Keratinocyte (primary cell): ENCODE measurements around the gene ZNF530. TPM values are rescaled to one million over a fixed set of nuclear protein-coding genes. Genes with fewer than 3 reads are reported as not detected.

Experiments used
- DNase-seq: peaks from one replicate; pipeline ENCODE4 v3.0.0-alpha.2; 2011; ENCODE audit warnings: low read depth, missing footprints, low spot score
- FAIRE-seq: peaks from 2 replicates; lab custom pipeline; 2011; peaks lifted over from hg19 to GRCh38; lab: Jason Lieb, UNC
- H2AFZ ChIP-seq: 2 replicates; pipeline ENCODE4 v1.6.0; 2012; ENCODE audit warnings: low read length, control low read depth, inconsistent platforms; ENCODE audit not compliant: control insufficient read depth
- H3K27ac ChIP-seq: 2 replicates; pipeline ENCODE4 v1.5.1; 2011; ENCODE audit warnings: low read length; ENCODE audit not compliant: control insufficient read depth, insufficient read depth
- H3K27me3 ChIP-seq: 3 replicates; pipeline ENCODE4 v1.6.0; 2011; ENCODE audit warnings: low read length; ENCODE audit not compliant: control insufficient read depth, insufficient read depth; ENCODE audit errors: extremely low read depth
- H3K36me3 ChIP-seq, 2 experiments: 2 replicates in 1 of 2; 3 replicates in 1 of 2; pipeline ENCODE4 v1.5.1; 2011; ENCODE audit warnings: low read length in 2 of 2, mild to moderate bottlenecking in 1 of 2; ENCODE audit not compliant: control insufficient read depth in 2 of 2, insufficient read depth in 2 of 2; ENCODE audit errors: extremely low read depth in 1 of 2
- H3K4me1 ChIP-seq: 3 replicates; pipeline ENCODE4 v1.5.1; 2011; ENCODE audit warnings: low read length; ENCODE audit not compliant: control insufficient read depth, insufficient read depth; ENCODE audit errors: extremely low read depth
- H3K4me2 ChIP-seq: 3 replicates; pipeline ENCODE4 v1.6.0; 2011; ENCODE audit warnings: low read depth, low read length; ENCODE audit not compliant: control insufficient read depth, insufficient read depth; ENCODE audit errors: extremely low read depth
- H3K4me3 ChIP-seq, 3 experiments: fragments of 200-600 bp in 1 of 3; sonication (generic) in 1 of 3; 2 replicates in 2 of 3; 3 replicates in 1 of 3; pipeline ENCODE4 v1.5.1; 2011 to 2016; ENCODE audit warnings: low read length in 3 of 3, mild to moderate bottlenecking in 3 of 3, control low read depth in 2 of 3, inconsistent platforms in 1 of 3, low read depth in 1 of 3, mixed read lengths in 1 of 3, mixed run types in 1 of 3, moderate library complexity in 1 of 3; ENCODE audit not compliant: control insufficient read depth in 2 of 3, insufficient read depth in 2 of 3; ENCODE audit errors: extremely low read depth in 1 of 3
- H3K79me2 ChIP-seq: 2 replicates; pipeline ENCODE4 v1.6.0; 2012; ENCODE audit warnings: low read length; ENCODE audit not compliant: control insufficient read depth, insufficient read depth
- H3K9ac ChIP-seq: 3 replicates; pipeline ENCODE4 v1.6.0; 2011; ENCODE audit warnings: low read length; ENCODE audit not compliant: control insufficient read depth, insufficient read depth; ENCODE audit errors: extremely low read depth
- H3K9me1 ChIP-seq: 3 replicates; pipeline ENCODE4 v1.6.0; 2011; ENCODE audit warnings: low read length; ENCODE audit not compliant: control insufficient read depth, insufficient read depth; ENCODE audit errors: extremely low read depth
- H3K9me3 ChIP-seq: 2 replicates; pipeline ENCODE4 v1.5.1; 2012; ENCODE audit warnings: low read depth, low read length; ENCODE audit not compliant: control insufficient read depth
- H4K20me1 ChIP-seq: 3 replicates; pipeline ENCODE4 v1.6.0; 2011; ENCODE audit warnings: low read length; ENCODE audit not compliant: control insufficient read depth, insufficient read depth; ENCODE audit errors: extremely low read depth
- CTCF ChIP-seq, 3 experiments: IDR thresholded peaks in 1 of 3; conservative IDR thresholded peaks in 1 of 3; optimal IDR thresholded peaks in 1 of 3; 2 replicates in 2 of 3; 3 replicates in 1 of 3; pipeline versions ENCODE3 to v1.5.1; 2011; ENCODE audit warnings: low read length in 3 of 3, mild to moderate bottlenecking in 3 of 3, moderate library complexity in 2 of 3, control low read depth in 1 of 3, inconsistent platforms in 1 of 3; ENCODE audit not compliant: insufficient read depth in 2 of 3; ENCODE audit errors: extremely low read depth in 1 of 3
- EZH2 ChIP-seq: IDR thresholded peaks from one replicate; pipeline ENCODE4 v1.6.1; 2012; ENCODE audit warnings: inconsistent platforms, mild to moderate bottlenecking, low read length, moderate library complexity
- dilution Hi-C: fragments of 300-500 bp; cut with MboI; formaldehyde crosslinking; loops from one replicate; pipeline ENCODE4 v1.7.0; 2020; ENCODE audit warnings: low sequenced_read_pairs; ENCODE audit not compliant: extremely low pct_ligation_motif_present
- polyA plus RNA-seq, 5 experiments: library from polyadenylated mRNA; depleted of rRNA in 3 of 5; stranded (reverse) in 3 of 5; stranded (forward) in 1 of 5; unstranded in 1 of 5; fragments of >200 nt; gene quantifications; 1 replicate in 1 of 5; 2 replicates in 3 of 5; 3 replicates in 1 of 5; pipeline versions ENCODE4 v1.2.1 to v1.2.3, GENCODE V29; 2011 to 2012; ENCODE audit warnings: missing spikeins in 2 of 5, low read depth in 1 of 5, low replicate concordance in 1 of 5

The ZNF530 gene
- polyA plus RNA-seq, 1 donor (not counting 4 experiments of a cell fraction or from before 2014, with no cell fraction given) = 4.2 TPM

- no peak overlapping the region for H3K4me3 ChIP-seq
- H3K27ac ChIP-seq = no peak overlapping the region
- H3K9me3 ChIP-seq = peaks cover 28% of the 10 kb centered on the region
- dilution Hi-C loops = no loop called here
- no peaks in the 10 kb centered on the region for H3K79me2 ChIP-seq
- no peak overlapping the region for H2AFZ ChIP-seq
- DNase-seq (no peak), FAIRE-seq (no peak)
- H3K36me3 ChIP-seq = no peaks in the 10 kb centered on the region
- TF ChIP-seq CTCF (optimal IDR thresholded peaks at IDR 0.05 in 1 of 3, IDR thresholded peaks at IDR 0.05 in 1 of 3, conservative IDR thresholded peaks at IDR 0.05 in 1 of 3; ENCODE audit: extremely low read depth in 1 of 3, insufficient read depth in 2 of 3, low read length in 3 of 3) (no peak), EZH2 (no peak)
- no peaks in the 10 kb centered on the region for H3K9me1 ChIP-seq
- H3K27me3 ChIP-seq = no peaks in the 10 kb centered on the region
- H3K4me1 ChIP-seq = no peaks in the 10 kb centered on the region
- no peak overlapping the region for H3K9ac ChIP-seq
- H4K20me1 ChIP-seq = no peaks in the 10 kb centered on the region
- H3K4me2 ChIP-seq = no peak overlapping the region
Measured at GRCh38 chr19:57566396-57567265, 33.1 kb upstream of the ZNF530 start.

GRCh38 chr19:57570707-57571106 lies 29.0 kb upstream of the ZNF530 start:
- H3K36me3 ChIP-seq = peaks cover 17 to 29% of the 10 kb centered on the region in 2 experiments
- H3K9me3 ChIP-seq = peaks cover 62% of the 10 kb centered on the region
- H2AFZ ChIP-seq = no peak overlapping the region
- H3K9ac ChIP-seq = no peak overlapping the region
- no peak for TF ChIP-seq EZH2
- no peak for TF ChIP-seq CTCF (optimal IDR thresholded peaks at IDR 0.05 in 1 of 3, IDR thresholded peaks at IDR 0.05 in 1 of 3, conservative IDR thresholded peaks at IDR 0.05 in 1 of 3; ENCODE audit: extremely low read depth in 1 of 3, insufficient read depth in 2 of 3, low read length in 3 of 3)
- H3K27ac ChIP-seq = no peak overlapping the region
- no peaks in the 10 kb centered on the region for H3K27me3 ChIP-seq
- no peak overlapping the region for H3K4me2 ChIP-seq
- no peak for DNase-seq
- no peaks in the 10 kb centered on the region for H3K79me2 ChIP-seq
- no peaks in the 10 kb centered on the region for H3K9me1 ChIP-seq
- H3K4me1 ChIP-seq = no peaks in the 10 kb centered on the region
- dilution Hi-C loops = no loop called here
- no peak overlapping the region for H3K4me3 ChIP-seq
- FAIRE-seq = no peak
- no peaks in the 10 kb centered on the region for H4K20me1 ChIP-seq
